Glutamatergic neuron (in vitro differentiated cells): ENCODE data around the gene METRN. TPM values are rescaled to one million over a fixed set of nuclear protein-coding genes. Genes with fewer than 3 reads are reported as not detected.

Experiments
- DNase-seq: peaks from one replicate; pipeline ENCODE4 v3.0.0; 2022
- H3K27ac Mint-ChIP-seq: one replicate; pipeline ENCODE4 v1.8.0; 2020; ENCODE audit warnings: mild to moderate bottlenecking, mixed read lengths, inconsistent platforms; ENCODE audit not compliant: unreplicated experiment
- H3K27me3 Mint-ChIP-seq: one replicate; pipeline ENCODE4 v1.8.0; 2020; ENCODE audit warnings: mild to moderate bottlenecking, moderate library complexity, mixed read lengths, inconsistent platforms; ENCODE audit not compliant: unreplicated experiment
- H3K36me3 Mint-ChIP-seq: one replicate; pipeline ENCODE4 v1.8.0; 2020; ENCODE audit warnings: mild to moderate bottlenecking, mixed read lengths, inconsistent platforms; ENCODE audit not compliant: unreplicated experiment
- H3K4me1 Mint-ChIP-seq: one replicate; pipeline ENCODE4 v1.8.0; 2020; ENCODE audit warnings: mild to moderate bottlenecking, low read depth, mixed read lengths, inconsistent platforms; ENCODE audit not compliant: unreplicated experiment
- H3K4me3 Mint-ChIP-seq: one replicate; pipeline ENCODE4 v1.8.0; 2020; ENCODE audit warnings: mild to moderate bottlenecking, mixed read lengths, inconsistent platforms; ENCODE audit not compliant: unreplicated experiment
- H3K9me3 Mint-ChIP-seq: one replicate; pipeline ENCODE4 v1.8.0; 2020; ENCODE audit warnings: mild to moderate bottlenecking, moderate library complexity, mixed read lengths, inconsistent platforms; ENCODE audit not compliant: unreplicated experiment
- total RNA-seq: library from RNA; stranded (reverse); fragmentation: NEBNext Ultra II Directional; extraction: Animal tissue kit (Norgen Biotek cat#: 25700); gene quantifications from one replicate; pipeline ENCODE4 v1.2.1, GENCODE V29; 2021; ENCODE audit not compliant: unreplicated experiment
- TF ChIP-seq, protein P1 (sequence below): fragments of 200-600 bp; sonication (generic); IDR thresholded peaks from one replicate; pipeline ENCODE4 v1.5.0; 2021; ENCODE audit not compliant: partially characterized antibody, unreplicated experiment

The METRN gene
- total RNA-seq, 1 donor from 2014 or later: 134 TPM

DNA sequence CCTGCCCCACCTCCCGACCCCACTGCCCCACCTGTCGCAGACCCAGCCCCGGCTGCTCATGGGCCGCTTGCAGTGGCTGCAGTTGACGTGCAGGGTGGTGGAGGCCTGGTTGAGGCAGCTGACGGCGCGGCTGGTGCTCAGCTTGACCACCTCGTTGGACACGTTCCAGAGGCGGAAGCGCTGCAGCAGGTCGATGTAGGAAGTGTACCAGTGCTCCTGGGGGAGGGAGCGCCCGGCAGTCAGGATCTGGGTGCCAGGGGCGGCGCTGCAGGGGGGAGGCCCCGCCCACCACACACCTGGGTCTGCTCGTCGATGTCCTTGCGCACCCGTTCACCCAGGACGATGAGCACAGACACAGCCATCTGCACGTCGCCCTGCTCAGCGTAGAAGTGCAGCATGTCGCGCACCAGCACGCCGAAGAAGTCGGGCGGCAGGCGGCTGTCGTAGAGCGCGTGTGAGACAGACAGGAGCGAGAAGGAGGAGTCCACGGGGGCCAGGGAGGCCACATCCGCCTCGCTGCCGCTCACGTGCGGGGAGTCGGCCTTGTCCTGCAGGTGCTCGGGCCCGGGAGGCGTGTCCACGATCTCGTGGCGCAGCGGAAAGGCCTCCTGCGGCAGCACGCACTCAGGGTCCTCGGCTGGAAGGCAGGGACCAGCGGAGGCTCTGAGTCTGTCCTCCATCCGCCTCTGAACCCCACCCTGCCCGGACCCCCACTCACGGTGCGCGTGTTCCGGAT lies 29.8 kb upstream of the METRN start:
- peaks cover 13% of the 10 kb centered on the region for H3K27me3 Mint-ChIP-seq
- TF ChIP-seq, protein P1, sequence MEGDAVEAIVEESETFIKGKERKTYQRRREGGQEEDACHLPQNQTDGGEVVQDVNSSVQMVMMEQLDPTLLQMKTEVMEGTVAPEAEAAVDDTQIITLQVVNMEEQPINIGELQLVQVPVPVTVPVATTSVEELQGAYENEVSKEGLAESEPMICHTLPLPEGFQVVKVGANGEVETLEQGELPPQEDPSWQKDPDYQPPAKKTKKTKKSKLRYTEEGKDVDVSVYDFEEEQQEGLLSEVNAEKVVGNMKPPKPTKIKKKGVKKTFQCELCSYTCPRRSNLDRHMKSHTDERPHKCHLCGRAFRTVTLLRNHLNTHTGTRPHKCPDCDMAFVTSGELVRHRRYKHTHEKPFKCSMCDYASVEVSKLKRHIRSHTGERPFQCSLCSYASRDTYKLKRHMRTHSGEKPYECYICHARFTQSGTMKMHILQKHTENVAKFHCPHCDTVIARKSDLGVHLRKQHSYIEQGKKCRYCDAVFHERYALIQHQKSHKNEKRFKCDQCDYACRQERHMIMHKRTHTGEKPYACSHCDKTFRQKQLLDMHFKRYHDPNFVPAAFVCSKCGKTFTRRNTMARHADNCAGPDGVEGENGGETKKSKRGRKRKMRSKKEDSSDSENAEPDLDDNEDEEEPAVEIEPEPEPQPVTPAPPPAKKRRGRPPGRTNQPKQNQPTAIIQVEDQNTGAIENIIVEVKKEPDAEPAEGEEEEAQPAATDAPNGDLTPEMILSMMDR: no peak
- no peak overlapping the region for H3K27ac Mint-ChIP-seq
- no peak overlapping the region for H3K4me3 Mint-ChIP-seq
- peaks cover 5% of the 10 kb centered on the region for H3K9me3 Mint-ChIP-seq
- DNase-seq: no peak
- H3K4me1 Mint-ChIP-seq: peaks cover 11% of the 10 kb centered on the region
- no peaks in the 10 kb centered on the region for H3K36me3 Mint-ChIP-seq

DNA sequence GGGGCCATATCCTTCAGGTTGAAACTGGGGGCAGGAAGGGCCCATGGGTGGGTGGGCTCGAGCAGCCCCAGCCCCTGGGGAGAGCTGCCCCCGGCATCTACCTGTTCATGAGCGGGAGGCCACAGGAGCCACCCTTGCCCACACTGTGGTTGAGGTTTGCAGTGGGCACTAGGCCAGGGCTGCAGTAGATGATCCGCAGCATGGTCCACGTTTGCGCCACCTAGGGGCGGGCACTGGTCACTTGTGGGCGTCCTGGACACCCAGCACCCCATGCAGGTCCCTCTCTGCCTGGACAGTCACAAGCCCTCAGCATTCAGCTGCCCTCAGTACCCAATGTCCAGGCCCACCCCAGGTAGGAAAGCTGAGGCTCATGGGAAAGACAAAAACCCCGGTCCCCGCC lies 29.0 kb upstream of the METRN start:
- Mint-ChIP-seq H3K27me3 (peaks cover 16% of the 10 kb centered on the region), H3K36me3 (no peaks in the 10 kb centered on the region), H3K4me1 (peaks cover 10% of the 10 kb centered on the region), H3K4me3 (no peak overlapping the region), H3K9me3 (peaks cover 9% of the 10 kb centered on the region), H3K27ac (no peak overlapping the region)
- TF ChIP-seq, protein P1: peak; percentile 59
- DNase-seq: peak; percentile 67

DNA sequence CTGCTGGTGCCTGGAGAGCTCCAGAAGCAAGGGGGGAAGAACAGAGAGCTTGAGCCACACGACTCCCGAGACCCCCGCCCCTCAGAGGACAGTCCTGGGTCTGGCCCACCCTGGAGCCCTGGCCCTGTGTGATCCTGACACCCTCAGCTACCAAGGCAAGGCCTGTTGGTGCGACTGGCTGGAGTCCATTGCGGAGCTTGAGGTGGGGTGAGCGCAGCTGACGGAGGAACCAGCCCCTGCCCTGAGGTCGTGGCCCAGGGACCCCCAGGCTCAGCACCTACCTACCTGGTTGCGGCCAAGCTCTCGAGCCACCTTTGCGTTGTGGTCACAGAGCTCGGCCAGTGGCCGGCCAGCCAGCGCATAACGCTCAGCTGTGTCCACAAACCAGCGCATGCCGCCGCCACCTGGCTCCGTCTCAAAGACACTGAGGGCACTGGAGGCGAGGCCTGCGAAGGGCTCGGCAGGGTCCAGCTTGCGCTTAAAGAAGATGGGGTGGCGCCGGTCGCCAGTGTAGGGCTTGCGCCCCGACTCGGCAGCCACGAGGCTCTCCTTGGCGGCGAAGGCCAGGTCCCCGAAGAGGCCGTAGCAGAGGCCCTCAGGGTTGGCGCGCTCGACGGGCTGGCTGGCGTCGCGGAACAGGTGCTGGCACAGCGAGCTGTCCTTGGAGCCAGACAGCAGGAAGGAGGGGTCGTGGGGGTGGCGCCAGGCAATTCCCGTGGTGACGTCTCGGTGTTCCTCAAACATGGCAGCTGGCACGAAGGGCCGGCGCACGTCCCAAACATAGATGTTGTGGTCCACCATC lies 28.3 kb upstream of the METRN start:
- no peak overlapping the region for H3K4me3 Mint-ChIP-seq
- H3K4me1 Mint-ChIP-seq: peaks cover 6% of the 10 kb centered on the region
- H3K27me3 Mint-ChIP-seq: peaks cover 18% of the 10 kb centered on the region
- TF ChIP-seq, protein P1: no peak
- H3K36me3 Mint-ChIP-seq: no peaks in the 10 kb centered on the region
- peaks cover 12% of the 10 kb centered on the region for H3K9me3 Mint-ChIP-seq
- no peak for DNase-seq
- no peak overlapping the region for H3K27ac Mint-ChIP-seq

DNA sequence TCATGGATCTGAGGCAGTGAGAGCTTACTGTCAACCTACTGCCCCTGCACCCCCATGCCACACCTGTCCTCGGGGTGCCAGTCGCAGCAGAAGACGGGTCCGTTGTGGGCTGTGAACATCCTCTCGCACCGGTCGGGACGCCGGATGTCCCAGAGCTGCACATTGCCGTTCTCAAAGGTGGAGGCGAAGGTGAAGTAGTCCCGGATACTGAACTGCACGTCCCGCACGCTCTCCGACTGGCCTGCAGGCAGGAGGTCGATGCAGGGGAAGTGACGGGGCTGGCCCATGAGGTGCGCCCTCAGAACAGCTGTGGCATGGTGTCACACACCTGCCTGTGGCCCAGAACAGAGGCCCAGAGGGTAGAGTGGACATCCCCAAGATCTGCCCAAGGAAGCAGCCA lies 27.4 kb upstream of the METRN start:
- Mint-ChIP-seq H3K9me3 (peaks cover 12% of the 10 kb centered on the region), H3K27ac (no peak overlapping the region), H3K4me3 (no peak overlapping the region), H3K27me3 (peaks cover 16% of the 10 kb centered on the region), H3K36me3 (no peaks in the 10 kb centered on the region), H3K4me1 (peaks cover 3% of the 10 kb centered on the region)
- TF ChIP-seq, protein P1: no peak
- DNase-seq: no peak
